CD4-positive, alpha-beta T cell treated with Interleukin-17A for 1 hour (primary cell): ENCODE results near the gene LRRC59.

Experiments used
- DNase-seq: peaks from one replicate; pipeline ENCODE4 v3.0.0-alpha.2; 2020

LRRC59 gene

GRCh38 chr17:50381920-50382319 lies 15.4 kb downstream of the LRRC59 start:
- no peak for DNase-seq

GRCh38 chr17:50381260-50381815 lies 16.0 kb downstream of the LRRC59 start:
- DNase-seq, result no peak

DNA sequence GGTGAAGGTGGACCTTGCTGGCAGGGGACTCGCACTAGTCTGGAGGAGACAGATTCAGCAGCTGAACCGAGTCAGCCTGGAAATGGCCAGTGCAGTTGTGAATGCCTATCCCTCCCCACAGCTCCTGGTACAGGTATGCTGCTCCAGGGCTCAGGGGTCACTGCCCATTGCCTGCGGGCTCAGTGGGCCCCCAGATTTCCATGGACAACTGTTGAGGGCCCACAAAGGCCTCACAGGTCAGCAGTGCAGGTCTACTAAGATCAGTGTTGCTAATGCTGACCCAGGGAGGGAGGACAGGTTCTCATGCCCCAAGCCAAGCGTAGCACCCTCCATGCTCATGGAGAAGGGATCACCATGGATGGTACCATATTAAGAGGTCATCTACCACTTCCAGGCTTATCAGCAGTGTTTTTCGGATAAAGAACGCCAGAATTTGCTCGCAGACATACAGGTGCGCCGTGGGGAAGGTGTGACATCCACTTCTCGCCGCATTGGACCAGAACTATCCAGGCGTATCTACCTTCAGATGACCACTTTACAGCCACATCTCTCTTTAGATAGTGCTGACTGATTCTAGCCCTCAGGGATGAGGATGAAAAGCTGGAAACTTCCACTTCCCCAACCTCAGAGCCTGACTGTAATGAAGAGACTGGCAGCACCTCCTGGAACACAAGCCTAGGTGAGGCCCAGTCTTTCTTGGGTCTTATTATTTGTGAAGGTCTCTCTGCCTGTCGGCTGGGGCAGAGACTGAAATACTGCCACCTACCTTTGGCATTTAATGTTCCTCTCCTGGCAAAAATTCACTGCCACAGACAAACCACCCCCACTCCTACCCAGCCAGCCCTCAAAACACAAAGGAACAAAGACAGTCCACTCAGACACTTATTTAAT lies 16.7 kb downstream of the LRRC59 start:
- no peak for DNase-seq

- no peak for DNase-seq
These were observed 17.8 kb downstream of the LRRC59 start for GRCh38 chr17:50379351-50380132.

DNA sequence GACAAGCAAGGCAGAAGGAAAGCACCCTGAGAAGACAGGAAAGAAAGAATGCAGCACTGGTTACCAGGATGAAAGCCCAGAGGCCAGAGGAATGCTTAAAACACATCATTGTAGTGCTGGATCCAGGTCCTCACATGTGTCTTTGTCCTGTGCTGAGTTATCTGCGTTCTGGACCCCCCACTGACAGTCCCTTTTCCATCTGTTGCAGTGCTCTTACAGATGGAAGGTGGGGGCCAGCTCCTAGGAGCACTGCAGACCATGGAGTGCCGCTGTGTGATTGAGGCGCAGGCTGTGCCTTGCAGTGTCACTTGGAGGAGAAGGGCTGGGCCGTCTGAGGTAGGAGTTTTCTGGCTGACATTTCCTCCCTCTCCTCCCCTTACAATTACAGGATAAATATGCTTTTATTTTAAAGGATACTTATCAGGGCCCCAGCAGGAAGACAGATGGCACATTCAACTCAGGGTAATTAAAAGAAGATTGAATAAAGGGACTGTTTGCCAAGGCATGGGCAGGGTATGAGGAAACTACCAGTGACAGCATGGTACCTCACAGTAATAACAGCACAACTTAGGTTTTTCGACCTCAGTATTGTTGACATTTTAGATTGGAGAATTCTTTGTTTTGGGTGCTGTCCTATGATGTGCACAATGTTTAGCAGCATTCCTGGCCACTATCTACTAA lies 21.3 kb downstream of the LRRC59 start:
- no peak for DNase-seq

DNA sequence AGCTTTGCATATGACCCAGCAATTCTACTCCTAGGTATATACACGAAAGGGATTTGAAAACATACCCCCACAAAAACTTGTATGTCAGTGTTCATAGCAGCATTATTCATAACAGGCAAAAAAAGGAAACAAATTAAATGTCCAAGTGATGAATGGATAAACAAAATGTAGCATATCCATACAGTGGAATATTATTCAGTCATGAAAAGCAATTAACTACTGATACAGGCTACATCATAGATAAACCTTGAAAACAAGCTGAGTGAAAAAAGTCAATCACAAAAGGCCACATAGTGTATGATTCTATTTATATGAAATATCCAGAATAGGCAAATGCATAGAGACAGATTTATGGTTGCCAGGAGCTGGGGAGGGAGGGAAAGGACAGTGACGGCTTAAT lies 23.6 kb downstream of the LRRC59 start:
- DNase-seq, result no peak

GRCh38 chr17:50372758-50373556 lies 24.4 kb downstream of the LRRC59 start, which contains the start of the genes EME1 and MRPL27:
EME1 (plus strand) TSS chr17:50373229; CDS start chr17:50375209, 1,980 bp downstream.
MRPL27 (minus strand) TSS chr17:50373184; CDS start chr17:50373170, 14 bp downstream.
- peak; percentile 92 for DNase-seq

GRCh38 chr17:50372222-50372757 lies 25.0 kb downstream of the LRRC59 start:
- no peak for DNase-seq

GRCh38 chr17:50371526-50371925 lies 25.8 kb downstream of the LRRC59 start:
- DNase-seq, result no peak

- DNase-seq, result no peak
These were observed 27.3 kb downstream of the LRRC59 start for GRCh38 chr17:50370052-50370451.

- no peak for DNase-seq
These were observed 29.9 kb downstream of the LRRC59 start for GRCh38 chr17:50367401-50367800.

- no peak for DNase-seq
These were observed 31.5 kb downstream of the LRRC59 start for GRCh38 chr17:50365649-50366393.

DNA sequence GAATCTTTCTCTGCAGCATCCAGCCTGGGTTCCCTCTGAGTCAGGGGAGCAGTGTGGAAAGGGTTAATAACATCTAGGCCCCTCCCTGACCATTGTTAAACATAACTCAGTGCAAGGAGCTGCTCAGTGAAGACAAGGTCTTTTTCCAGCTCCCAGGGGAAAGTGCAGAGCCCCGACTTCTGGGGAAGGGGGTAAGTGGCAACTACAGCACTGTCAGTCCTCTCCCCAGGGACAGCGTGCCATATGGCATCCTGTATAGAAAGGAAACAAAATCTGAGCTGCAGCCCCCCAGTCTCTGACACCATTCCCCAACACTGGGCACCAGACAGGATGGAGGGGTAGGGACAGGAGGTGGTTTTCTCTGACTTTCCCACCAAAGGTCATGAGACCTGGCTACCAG lies 32.2 kb downstream of the LRRC59 start:
- no peak for DNase-seq

- DNase-seq, result no peak
These were observed 32.6 kb downstream of the LRRC59 start for GRCh38 chr17:50364715-50365114.

DNA sequence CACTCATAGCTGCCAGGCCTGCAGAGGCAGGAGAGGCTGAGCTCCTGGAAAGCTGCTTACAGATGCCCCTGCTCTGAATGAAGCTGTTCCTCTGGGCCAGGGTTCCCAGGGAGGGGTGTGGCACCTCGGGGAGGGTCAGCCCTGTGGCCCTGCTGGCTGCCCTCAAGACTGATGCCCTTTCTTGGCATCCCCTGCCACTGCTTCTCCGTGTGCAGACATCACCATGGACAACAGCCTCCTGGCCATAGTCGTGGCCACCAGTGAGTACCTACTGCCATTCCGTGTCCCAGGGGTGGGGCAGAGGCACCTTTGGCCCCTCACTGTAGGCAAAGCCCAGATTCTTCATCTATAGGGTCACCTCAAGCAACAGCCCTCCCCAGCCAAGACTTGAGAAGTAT lies 33.3 kb downstream of the LRRC59 start:
- DNase-seq, result no peak

DNA sequence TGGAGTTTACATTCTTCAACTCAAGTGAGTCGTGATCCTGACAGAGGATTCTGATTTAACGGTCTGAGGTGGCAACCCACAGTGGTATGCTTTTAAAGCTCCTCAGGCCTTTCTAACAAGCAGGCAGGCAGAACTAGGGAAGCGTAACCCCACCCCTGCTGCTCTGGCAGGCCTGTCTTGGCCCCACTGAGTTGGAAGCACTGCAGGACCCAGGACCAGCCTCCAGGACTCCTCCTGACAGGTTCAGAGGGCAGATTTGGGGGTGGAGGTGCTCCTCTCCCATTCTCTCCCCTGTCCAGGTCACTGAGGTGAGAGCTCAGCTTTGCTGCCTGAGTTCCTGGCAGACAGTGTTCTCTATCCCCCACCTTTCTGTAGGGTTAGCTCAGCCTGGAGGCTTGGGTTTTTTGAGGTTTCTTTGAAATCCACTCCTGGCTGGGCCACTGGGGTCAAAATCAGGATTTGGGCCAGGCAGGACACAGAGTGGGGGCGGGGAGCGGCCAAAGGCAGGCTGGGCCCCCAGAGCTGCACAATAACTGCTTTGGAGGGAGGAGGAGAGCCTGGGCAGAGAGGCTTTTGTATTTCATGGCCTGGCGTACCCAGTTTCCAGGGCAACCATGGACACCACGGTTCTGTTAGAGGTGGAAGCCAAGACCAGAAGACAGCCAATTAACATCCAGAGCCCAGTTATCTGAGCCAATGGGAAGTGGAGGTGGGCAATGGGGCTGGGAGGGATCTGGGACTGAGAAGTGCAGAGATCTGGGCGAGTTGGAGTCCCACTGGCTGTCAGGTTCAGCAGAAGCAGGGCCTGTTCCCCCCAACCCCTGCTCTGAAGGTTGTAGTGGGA lies 33.9 kb downstream of the LRRC59 start:
- no peak for DNase-seq

- no peak for DNase-seq
These were observed 34.7 kb downstream of the LRRC59 start for GRCh38 chr17:50362661-50363060.

DNA sequence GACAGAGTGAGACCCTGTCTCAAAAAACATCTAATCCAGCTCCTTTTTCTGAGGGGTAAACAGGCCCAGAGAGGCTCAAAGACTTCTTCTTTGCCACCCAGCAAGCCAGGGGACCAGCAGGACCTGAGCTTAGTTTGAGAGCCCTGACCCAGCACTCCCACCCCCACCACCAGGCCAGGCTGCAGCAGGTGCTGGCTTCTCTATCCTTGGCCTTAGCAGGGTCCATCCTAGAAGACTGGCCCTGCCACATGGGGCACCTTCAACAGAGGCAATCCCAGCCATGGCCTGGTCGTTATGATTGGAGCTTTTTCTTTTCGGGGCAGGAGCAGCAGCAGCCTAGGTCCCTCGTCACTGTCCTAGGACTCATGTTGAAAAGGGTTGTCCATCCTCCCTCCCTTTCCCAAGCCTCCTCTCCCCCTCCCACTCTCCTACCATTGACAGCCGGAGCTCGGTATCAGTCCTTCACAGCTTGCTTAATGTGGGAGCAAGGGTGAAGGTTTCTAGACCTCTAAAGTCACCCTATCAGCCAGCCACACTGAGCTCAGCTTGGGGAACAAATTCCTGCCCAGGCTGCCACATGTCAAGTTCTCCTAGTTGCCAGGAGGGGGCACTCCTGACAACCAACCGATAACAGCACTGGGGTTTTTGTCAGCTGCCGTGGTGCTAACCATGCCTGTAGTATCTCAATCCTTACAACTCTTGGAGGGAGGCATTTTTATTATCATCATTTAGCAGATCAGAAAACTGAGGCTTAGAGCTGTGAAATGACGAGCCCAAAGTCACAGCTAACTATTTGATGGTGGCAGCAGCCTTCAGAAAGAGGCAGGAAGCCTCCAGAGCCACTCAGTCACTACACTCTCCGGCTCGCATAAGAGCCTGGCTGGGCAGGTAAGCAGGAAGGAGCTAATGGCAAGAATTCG lies 35.5 kb downstream of the LRRC59 start:
- DNase-seq, result peak; percentile 74
